ENCODE data around the gene GNG7.

The GNG7 gene

GRCh38 chr19:2618611-2619010, 83.9 kb downstream of the GNG7 start:
- H3K4me3 ChIP-seq (ENCODE audit: low read depth, low read length), result no peak overlapping the region
- DNase-seq (ENCODE audit: low read depth), result no peak
- no peak for TF ChIP-seq CTCF (IDR thresholded peaks at IDR 0.05; ENCODE audit: low read depth, low read length, missing control alignments)

GRCh38 chr19:2617393-2618165, 84.9 kb downstream of the GNG7 start:
- no peak overlapping the region for H3K4me3 ChIP-seq (ENCODE audit: low read depth, low read length)
- DNase-seq (ENCODE audit: low read depth), result no peak
- no peak for TF ChIP-seq CTCF (IDR thresholded peaks at IDR 0.05; ENCODE audit: low read depth, low read length, missing control alignments)

- no peak for DNase-seq (ENCODE audit: low read depth)
- no peak for TF ChIP-seq CTCF (IDR thresholded peaks at IDR 0.05; ENCODE audit: low read depth, low read length, missing control alignments)
- no peak overlapping the region for H3K4me3 ChIP-seq (ENCODE audit: low read depth, low read length)
These were observed 85.6 kb downstream of the GNG7 start for GRCh38 chr19:2616741-2617392.

GRCh38 chr19:2615782-2616181, 86.7 kb downstream of the GNG7 start:
- no peak for TF ChIP-seq CTCF (IDR thresholded peaks at IDR 0.05; ENCODE audit: low read depth, low read length, missing control alignments)
- no peak overlapping the region for H3K4me3 ChIP-seq (ENCODE audit: low read depth, low read length)
- no peak for DNase-seq (ENCODE audit: low read depth)

- no peak for DNase-seq (ENCODE audit: low read depth)
- peak; percentile 94 for TF ChIP-seq CTCF (IDR thresholded peaks at IDR 0.05; ENCODE audit: low read depth, low read length, missing control alignments)
- no peak overlapping the region for H3K4me3 ChIP-seq (ENCODE audit: low read depth, low read length)
These were observed 88.8 kb downstream of the GNG7 start for GRCh38 chr19:2613507-2614295.

GRCh38 chr19:2612619-2613249, 89.8 kb downstream of the GNG7 start:
- no peak overlapping the region for H3K4me3 ChIP-seq (ENCODE audit: low read depth, low read length)
- DNase-seq (ENCODE audit: low read depth), result no peak
- TF ChIP-seq CTCF (IDR thresholded peaks at IDR 0.05; ENCODE audit: low read depth, low read length, missing control alignments), result no peak
